A204.1 (cell line): ENCODE data around the gene GLI3.
A peak's percentile ranks its signal among the peaks of the same experiment; 100 is the strongest.

ENCODE experiments used
- FAIRE-seq: peaks from 2 replicates; lab custom pipeline; 2012; peaks lifted over from hg19 to GRCh38; lab: Jason Lieb, UNC

The GLI3 gene

DNA sequence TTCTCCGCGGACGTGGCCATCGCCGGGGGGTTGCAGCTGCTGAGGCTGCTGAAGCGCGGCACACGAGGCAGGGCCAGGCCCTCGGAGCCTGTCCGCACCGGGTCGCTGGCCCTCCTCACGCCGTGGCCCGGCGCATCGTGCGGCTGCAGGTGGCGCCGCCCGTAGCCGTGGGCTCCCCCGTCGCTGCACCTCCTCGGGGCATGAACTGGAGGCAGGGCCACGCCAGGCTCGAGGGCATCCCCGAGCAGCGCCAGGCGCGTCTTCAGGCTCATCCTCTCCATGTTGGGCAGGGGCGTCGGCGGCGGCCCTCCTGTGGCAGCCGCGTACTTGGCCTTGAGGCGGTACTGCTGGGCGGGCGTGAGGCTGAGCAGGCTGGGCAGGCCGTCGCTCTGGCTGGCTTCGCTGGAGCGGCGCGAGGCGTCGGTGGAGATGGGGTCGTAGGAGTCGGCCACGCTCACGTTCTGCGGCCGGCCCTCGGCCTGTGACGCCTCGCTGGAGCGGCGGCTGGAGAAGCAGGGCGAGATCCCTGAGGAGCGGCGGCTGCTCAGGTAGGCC lies 271.0 kb downstream of the GLI3 start:
- no peak for FAIRE-seq

DNA sequence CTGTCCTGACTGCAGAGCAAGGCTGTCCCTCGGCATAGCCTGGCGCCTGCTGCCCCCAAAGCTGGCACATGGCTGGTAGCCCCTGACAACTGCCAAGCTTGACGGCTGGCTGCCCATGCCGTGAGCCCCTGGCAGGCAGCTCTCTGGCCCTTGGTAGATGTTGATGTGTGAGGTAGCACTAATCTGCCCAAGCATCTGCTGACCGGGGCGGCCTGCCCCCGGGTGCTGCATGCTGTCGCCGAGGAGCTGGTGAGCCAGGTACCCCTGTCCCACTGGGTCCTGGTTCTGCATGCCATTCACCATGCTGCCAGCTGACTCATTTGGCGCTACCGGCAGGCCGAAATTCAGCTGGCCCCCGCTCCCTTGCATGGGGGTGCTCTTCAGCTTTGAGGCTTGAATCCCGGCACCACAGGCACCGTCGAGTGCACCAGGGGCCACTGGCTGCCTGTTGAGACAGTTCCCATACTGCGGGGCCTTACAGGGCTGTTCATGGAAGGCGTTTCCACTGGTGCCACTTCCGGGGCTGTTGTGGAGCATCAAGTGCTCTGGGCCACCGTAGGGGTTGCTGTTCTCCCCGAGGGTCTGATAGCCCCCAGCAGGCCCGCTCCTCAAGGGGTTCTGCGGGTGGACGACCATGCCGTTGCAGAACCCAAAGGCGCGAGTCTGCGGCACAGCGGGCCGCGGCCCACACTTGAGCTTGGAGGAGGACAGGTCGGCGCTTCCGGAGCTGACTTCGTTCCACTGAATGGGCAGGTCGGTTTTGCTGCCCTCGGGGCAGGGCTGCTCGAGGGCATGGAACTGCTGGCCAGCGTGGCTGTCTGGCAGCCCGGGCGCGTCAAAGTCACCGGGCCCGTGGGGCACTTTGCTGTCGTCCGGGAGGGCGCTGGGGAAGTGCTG lies 271.9 kb downstream of the GLI3 start:
- FAIRE-seq, result no peak

GRCh38 chr7:41964183-41964753 lies 272.7 kb downstream of the GLI3 start:
- FAIRE-seq, result no peak

- no peak for FAIRE-seq
Observed at GRCh38 chr7:41956705-41957104, 280.3 kb downstream of the GLI3 start.

DNA sequence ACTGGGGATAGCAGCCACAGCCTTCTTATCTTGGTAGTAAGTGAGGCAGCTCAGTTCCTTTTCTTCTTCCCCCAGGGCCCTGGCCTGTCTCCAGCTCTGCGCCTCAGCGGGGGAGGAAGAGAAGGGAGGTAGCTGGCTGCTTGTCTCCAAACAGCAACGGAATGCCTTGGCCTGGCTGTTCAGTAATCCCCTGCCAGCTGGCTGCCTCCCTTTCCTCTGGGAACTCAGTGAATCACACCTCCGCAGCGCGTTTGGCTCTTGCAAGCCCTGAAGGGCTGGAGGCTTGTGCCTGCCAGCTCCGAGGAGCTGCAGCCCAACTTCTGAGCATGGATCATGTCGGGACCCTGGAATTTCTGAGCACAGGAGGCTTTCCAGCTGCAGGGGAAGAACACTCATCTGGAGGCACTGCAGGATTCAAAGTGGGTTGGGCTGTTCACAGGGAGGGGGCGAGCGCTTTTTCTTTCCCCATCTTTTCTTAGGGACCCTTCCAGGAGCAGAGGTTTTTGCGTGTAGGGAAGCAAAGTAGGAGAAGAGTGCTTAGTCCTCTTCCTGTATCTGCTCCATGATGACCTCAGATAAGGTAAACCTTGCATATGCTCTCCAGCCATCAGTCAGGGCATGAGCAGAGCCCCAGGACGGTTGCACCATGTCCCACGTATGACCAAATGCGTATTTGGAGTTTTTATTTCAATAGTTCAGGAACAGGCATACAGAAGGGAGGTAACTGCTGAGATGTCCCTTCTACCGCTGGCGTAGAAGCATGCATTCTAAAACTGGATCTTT lies 280.9 kb downstream of the GLI3 start:
- no peak for FAIRE-seq

DNA sequence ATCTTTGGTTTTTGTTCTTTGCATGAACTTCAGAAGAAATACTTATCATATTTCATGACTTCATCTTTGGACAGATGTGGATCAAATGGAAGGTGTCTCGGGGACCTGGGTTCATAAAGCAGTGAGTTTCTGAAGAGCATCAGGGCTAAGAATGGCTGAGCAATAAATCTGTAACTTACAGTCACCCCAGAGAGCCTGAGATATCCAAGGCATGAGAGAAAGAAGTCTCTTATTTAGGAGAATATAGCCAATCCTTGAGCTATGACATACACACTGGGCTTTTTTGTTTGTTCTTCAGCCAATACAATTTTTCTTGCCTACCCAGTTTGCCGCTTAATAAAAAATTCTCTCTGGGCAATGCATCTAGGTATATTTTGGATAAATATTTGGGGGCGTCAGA lies 281.6 kb downstream of the GLI3 start:
- FAIRE-seq, result no peak

- FAIRE-seq, result no peak
Observed at GRCh38 chr7:41954976-41955375, 282.0 kb downstream of the GLI3 start.

- no peak for FAIRE-seq
Observed at GRCh38 chr7:41948503-41948902, 288.5 kb downstream of the GLI3 start.

GRCh38 chr7:41943094-41943577 lies 293.9 kb downstream of the GLI3 start:
- no peak for FAIRE-seq

- no peak for FAIRE-seq
Observed at GRCh38 chr7:41942468-41943093, 294.4 kb downstream of the GLI3 start.

DNA sequence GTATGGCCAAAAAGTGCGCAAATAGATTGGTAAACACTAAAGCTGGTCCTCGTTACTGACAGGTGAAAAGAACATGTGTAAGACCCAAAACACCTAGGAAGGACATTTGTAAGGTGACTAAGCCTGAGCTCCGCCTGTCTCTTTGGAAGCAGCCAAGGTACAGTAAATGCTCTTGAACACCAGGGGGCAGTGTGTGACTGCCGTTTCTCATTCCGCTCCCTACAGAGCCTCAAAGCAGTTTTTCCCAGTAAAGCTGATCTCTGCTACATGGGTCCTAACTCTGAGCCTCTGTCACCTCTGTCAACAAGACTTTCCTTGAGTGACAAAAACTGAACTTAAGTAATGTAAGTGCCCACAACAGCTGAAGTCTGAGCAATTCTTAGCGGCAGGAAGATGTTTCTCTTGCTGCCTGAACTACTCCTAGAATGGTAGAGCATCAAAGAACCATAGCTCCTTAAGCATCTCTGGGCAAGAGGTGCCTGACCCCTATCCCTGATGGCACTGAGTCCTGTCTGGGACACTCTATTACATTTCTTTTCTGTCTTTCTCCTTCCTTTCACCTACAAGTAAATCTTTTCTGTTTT lies 296.2 kb downstream of the GLI3 start:
- peak; percentile 49 for FAIRE-seq

GRCh38 chr7:41938371-41938770 lies 298.6 kb downstream of the GLI3 start:
- FAIRE-seq, result no peak

GRCh38 chr7:41933427-41933826 lies 303.6 kb downstream of the GLI3 start:
- FAIRE-seq, result no peak

DNA sequence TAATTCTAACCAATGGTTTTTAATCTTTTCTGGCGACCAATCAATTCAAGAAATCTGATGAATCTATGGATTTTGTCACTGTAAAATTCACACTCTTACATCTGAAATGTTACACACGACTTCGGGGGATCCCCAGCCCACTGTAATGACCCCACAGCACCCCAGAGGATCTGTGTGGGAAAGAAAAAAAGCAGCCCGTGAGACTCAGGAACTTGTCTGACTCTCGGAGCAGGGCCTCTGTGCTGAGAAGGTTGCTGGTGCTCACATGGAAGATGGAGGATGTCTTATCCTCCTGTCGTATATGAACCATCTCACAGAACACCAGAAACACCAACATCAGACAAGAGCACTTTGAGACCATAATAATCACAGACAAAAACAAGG lies 305.8 kb downstream of the GLI3 start:
- no peak for FAIRE-seq

DNA sequence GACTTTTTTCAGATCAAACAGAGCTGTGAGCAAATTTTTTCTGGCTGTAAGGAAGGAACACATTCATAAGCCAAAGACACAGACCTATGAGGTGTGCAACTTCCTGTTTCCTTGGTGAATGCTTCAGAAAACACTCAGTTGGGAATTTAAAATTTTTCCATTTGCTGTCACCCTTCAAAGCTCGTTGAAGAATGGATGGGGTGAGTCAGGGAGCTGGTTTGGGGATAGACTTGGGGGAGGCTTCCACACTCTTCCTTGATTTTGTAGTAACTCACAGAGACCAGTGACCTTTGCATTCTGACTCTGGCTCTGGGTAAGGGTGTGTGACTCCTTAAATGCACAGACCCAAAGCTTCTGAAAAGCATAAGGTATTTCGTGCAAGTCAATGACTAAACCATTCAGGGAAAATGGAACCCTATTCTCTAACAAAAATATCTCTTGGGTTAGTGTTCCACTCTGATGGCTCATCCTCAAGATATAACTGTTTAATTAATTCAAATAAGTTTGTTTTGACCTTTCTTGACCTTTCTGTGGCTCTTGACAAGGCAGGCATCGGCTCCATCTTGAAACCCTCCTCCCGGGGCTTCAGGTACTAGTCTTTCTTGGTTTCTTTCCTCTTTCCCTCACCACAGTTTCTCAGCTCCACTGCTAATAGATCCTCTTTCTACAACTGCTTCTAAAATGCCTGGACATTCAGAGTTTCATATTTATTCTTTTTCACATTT lies 306.3 kb downstream of the GLI3 start:
- no peak for FAIRE-seq

GRCh38 chr7:41928781-41929180 lies 308.2 kb downstream of the GLI3 start:
- FAIRE-seq, result no peak

GRCh38 chr7:41928166-41928565 lies 308.8 kb downstream of the GLI3 start:
- no peak for FAIRE-seq

DNA sequence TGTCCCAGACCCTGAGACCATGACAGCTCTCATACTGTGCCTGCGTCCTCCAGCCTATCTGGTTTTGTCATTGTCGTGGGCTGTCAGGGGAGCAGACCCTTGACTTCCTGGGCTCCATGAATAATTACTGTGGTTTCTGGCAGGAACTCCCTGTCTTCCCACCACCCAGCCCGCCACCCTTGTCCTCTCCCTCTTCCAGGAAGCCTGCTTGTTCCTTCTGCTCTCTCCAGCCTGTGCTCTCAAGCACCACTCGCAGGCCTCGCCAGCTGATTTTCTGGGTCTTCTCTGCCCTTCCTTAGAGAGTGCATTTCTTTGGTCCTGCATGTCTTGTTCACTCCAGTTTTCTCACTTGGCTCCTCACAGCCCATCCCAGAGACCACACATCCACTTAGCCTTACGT lies 309.6 kb downstream of the GLI3 start:
- no peak for FAIRE-seq

DNA sequence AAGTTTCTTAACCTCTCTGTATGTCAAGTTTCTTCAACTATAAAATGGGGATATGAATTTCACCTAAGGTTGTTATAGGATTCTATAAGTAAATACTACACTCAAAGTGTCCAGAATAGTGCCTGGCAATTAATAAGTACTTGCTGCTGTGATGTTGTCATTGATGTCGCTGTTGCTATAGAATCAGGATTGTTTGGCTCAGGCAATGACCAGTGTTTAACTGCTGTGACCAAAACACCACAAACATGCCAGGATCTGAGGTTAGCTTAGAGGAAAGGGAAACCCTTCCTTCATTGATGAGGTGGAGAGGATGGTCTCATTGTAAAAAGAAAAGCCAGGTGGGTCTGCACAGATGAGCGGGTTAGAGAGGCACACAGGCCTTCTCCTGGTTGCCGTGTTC lies 311.1 kb downstream of the GLI3 start:
- FAIRE-seq, result no peak

DNA sequence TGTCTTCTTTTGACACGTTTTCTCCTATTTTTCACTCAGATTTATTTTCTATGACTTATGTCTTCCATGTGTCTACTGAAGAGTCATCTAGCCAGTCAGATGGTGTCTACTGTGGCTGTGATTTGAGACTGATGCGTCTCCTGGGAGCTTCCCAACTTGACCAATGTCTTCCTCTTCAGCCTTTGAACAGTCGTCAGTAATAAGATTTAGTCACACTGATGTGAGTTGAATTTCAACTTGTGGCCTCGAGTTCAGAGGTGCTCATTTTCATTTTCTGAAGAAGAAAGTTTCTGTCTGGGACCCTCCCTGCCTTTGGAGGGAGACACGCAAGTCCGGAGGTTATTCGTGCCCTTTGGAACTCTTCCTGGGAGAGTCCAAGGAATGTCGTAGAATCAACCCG lies 312.2 kb downstream of the GLI3 start:
- FAIRE-seq, result no peak

GRCh38 chr7:41922373-41922772 lies 314.6 kb downstream of the GLI3 start:
- no peak for FAIRE-seq
